GM11168 (cell line): Measurements from ENCODE around the gene FMNL1.

Experiments
- in situ Hi-C: fragments of 300-500 bp; cut with MboI; formaldehyde crosslinking; loops from one replicate; pipeline ENCODE4 v1.12.0; 2022; ENCODE audit warnings: low sequenced_read_pairs; ENCODE audit not compliant: unreplicated experiment

FMNL1 gene

DNA sequence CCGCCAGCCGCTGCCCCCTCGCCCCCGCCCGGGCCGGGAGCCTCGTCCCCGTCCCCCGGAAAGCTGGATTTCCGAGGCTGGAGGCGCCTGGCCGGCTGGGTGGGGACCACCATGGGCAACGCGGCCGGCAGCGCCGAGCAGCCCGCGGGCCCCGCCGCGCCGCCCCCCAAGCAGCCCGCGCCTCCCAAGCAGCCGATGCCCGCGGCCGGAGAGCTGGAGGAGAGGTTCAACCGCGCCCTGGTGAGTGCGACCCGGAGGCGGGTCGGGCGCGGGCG, 266 bp downstream of the FMNL1 start:
- in situ Hi-C loops = no loop called here

DNA sequence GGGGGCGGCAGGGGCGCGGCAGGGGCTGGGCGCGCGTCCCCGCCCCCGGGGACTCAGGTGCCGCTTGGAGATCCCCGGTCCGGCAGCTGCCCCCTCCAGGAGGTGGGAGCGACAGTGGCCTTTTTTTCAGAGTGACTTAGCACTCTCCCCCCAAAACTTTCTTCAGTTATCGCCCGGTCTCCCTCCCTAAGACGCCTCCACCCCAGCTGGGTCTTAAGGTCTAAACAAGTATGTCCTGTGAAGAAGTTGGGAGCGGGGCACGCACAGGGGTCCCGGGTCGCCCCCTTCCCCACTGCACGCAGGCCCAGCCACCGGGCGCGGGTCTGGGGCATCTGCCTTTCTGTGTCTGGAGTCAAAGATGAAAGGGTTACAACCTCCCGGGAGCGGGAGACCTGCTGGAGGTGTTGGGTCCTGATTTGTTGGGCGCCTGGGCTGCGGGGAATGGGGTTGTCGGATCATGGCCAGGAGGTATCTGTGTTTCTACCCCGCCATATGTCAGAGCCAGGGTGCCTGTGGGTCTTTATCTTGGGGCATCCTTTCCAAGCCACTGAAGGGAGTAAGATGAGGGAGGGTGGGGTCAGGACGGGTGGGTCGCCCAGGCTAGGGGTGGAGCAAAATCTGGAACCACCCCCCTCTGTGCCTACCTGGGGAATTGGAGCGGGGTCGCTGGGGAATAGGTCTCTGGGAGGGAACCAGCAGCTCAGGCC, 757 bp downstream of the FMNL1 start:
- in situ Hi-C loops = no loop called here

DNA sequence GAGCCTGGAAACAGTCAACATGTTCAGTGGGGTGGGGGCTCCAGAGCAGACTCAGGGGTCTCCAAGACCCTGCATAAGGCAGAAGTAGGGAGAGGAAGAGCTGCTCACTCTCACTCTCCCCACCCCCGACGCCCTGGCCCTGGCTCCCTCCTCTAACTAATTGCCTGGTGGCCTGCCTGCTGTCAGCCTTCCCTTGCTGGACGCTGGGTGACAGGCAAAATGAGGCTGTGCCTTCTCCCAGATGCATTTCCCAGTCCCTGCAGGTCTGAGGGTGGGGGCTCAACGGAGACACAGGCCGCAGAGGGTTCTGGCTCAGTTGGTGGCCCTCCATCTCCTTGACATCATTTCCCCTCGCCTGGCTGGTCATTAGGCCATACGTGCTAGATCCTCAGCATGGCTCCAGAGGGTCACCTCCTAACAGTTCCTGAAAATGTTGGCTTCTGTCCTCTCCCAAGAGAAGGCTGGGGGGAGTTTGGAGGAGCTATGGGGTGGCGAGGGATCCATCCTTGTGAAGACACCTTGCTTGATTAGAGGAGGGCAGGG, 1.4 kb downstream of the FMNL1 start:
- in situ Hi-C loops = no loop called here

DNA sequence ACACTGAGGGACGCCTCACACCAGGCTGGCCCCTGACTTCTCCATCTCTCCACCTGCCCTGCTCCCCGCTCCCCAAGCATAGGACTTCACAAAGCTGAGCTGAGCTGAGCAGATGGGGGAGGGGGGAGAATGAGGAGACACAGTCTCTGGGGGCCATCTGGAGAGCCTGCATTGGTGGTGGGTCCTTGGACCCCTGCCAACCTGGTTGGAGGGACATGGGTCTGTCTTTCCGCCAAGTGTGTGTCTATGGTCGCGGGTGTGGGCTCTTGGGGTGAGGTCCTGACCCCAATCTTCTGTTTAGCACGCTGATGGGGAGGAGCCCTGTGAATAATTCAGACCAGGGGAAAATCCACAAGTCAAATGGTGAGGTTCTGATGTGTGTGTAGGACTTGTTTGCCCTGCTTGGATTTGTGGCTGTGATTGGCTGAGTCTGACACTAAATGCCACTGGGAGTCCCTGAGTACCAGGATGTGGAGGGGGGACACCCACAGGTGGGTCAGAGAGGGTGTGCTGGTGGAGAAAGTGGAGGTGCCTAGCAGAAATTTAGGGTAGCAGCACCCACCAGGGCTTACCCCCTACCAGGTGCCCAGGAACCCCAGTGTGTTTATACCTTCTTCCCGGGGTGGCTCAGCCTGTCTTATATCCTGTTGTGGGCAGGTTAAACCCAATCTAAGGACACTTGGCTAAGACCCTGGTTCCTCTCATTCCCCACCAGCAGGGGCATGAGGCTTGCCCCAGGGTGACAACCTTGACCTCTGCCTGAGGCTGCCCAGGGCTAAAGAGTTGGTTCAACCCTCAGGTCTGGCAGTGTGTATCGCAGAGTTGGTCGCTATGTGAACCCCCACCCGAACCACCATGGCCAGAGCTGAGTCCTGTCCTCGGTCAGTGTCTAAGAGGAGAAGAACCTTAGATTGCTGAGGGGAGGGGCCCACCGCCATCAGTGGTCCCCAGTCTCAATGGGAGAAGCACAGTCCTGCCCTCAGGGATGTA, 2.1 kb downstream of the FMNL1 start:
- in situ Hi-C loops = no loop called here

GRCh38 chr17:45224671-45225050, 3.0 kb downstream of the FMNL1 start:
- in situ Hi-C loops = no loop called here

GRCh38 chr17:45225051-45225700, 3.5 kb downstream of the FMNL1 start:
- in situ Hi-C loops = no loop called here

DNA sequence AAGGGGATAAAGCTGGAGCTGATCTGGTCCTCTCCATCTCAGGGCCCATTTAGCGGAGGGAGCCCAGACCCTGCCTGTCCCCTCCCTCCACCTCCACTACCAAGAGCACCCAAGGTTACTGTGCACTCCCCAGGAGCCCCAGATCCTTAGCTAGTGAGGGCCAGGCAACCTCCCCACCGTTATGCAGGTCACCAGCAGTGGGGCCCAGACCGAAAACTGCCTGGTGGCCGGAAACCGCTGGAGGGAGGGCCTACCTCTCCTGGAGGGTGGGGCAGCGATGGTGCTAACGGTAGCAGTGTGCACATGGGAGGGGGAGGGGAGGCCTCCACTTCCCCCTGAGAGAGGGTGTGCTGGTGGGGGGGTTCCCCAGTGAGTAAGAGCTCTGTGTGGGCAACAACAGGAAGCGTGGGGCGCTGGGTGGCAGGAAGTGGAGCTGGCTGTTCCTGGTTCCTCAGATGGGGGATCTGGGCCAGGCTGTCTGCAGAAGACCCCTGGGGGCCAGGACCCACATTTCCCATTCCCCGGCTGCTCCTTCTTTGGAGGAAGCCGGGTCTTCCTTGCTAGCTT, 4.4 kb downstream of the FMNL1 start:
- in situ Hi-C loops = no loop called here

GRCh38 chr17:45226576-45226975, 4.9 kb downstream of the FMNL1 start:
- in situ Hi-C loops = no loop called here

GRCh38 chr17:45227101-45227925, 5.6 kb downstream of the FMNL1 start:
- in situ Hi-C loops = no loop called here

DNA sequence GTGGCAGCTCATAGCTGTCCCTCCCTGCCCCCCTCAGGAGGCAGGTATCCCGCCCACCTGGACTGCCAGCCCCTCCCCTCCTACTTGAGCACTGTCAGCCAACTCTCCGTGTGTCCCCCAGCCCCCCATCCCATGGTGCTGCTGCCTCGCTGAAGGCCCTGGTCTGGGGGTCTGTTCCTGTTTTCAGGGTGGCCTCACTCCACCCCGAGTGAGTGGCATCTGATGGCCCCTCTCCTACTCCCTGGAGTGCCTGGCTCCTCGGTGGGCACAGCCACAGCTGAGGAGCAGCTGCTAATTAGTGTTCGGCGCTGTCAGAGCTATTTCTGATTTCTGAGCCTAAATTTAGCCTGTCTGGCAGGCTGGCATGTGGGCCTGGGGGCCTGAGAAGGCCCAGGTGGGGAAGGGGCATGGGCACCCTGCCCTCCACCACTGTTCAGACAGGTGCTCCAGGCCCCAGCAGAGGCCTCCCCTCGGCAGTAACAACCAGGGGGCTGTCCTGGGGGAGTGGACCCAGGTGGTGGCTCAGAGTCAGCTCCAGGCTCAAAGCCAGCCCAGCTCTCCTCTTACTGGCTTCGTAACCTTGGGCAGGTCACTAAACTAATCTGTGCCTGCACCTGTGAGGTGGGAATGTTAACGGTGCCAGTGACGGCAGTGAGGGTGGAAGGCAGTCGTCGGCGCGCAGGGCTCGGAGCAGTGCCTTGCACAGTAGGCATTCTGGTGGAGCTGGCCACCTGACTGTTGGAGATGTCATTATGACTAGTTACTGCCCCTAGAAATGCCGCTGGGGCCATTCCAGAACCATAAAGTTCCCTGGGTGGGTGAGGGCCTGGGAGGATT, 6.5 kb downstream of the FMNL1 start:
- in situ Hi-C loops = no loop called here

DNA sequence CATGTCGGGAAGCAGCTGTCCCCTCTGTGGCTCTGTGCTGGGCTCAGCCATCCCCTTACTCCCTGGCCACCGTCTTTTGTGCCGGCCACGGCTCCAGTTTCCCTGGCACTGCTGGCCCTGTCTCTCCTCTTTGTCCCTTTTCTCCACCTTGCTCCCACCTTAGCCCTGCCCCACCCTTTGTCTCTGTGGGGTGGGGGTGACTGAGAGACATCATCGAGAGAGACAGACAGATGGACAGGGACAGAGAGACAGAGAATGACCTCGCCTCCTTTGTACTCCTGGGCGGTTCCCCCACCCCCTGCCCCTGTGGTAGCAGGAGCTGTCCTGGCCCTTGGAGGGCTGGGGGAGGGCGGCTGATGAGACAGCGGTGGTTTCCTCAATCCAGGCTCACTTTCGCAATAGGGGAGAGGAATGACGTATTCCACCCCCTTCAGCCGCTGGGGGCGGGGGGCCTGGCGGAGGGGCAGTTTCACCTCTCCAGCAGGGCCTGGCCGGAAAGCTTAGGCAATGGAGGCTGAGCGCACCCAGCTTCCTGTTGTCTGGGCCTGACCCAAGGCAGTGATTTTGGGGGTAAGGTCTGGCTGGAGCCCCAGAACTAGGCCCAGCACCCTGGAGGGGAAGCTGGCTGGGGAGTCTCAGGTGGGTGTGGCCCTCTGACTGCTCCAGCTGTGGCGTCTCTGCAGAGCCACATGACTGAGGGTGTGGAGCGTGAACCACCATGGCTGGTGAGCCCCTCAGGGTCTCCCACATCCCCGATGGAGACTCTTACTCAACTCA, 7.3 kb downstream of the FMNL1 start:
- in situ Hi-C loops = no loop called here

- in situ Hi-C loops = no loop called here
Observed at GRCh38 chr17:45229681-45230409, 8.2 kb downstream of the FMNL1 start.

DNA sequence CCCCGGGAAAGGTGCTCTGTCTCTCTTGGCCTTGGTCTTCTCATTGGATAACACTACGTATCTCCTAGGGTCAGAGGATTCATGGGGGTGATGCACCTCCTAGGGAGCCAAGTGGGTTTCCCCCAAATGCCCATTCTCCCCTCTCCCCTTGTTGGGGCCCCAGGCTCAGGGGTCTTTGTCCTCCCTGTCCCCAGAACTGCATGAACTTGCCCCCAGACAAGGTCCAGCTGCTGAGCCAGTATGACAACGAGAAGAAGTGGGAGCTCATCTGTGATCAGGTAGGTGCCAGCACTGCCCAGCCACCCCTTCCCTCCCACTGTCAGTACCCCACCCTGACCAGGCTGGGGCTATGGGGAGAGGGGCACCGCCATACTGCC, 8.7 kb downstream of the FMNL1 start:
- in situ Hi-C loops = no loop called here

DNA sequence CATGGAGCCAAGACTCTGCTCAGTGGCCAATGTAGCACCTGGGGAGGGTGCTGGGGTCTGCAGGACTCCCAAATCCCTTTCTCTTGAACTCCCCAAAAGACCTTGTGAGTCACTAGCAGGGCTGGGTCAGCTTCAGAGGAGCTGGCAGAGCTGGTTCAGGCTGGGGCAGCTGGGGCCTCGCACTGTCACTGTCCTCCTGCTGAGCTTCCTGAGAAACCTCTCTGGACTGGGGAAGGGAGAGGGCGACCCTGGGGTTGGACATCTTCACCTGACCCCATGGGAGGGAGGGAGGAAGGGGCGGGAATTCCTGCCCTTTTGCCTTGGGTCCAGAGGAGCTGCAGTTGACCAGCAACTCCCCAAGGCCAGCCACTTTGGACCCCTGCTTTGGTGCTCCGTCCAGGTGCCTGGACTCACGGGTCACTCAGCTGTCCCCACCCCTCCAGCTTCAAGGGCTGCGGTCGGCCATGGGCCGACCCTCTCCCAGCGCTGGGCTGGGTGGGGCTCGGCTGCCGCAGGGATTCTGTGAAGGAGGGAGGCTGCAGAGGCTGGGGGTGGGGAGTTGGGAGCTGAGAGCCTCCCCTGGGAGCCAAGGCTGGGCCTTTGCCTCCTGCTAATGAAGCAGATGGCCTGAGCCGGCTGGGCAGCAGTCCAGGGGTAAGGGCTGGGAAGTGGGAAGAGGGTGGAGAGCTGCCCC, 9.2 kb downstream of the FMNL1 start:
- in situ Hi-C loops = no loop called here

- in situ Hi-C loops = no loop called here
Observed at GRCh38 chr17:45231481-45232116, 9.9 kb downstream of the FMNL1 start.
